Type B pancreatic cell (in vitro differentiated cells): ENCODE data around the gene CDK14. TPM values are rescaled to one million over a fixed set of nuclear protein-coding genes. Genes with fewer than 3 reads are reported as not detected.
"Not testable (repeated sequence)": the region's sequence is repeated elsewhere in the genome, so short reads cannot be mapped to it uniquely, and the experiment has no call there.

Experiments
- DNase-seq: peaks from one replicate; pipeline ENCODE4 v3.0.0; 2021; ENCODE audit warnings: mixed read lengths; ENCODE audit not compliant: unreplicated experiment; ENCODE audit errors: extremely low spot score
- H3K27ac Mint-ChIP-seq: 2 replicates; pipeline ENCODE4 v1.8.0; 2021; ENCODE audit warnings: mild to moderate bottlenecking, mixed read lengths
- H3K27me3 Mint-ChIP-seq: 2 replicates; pipeline ENCODE4 v1.8.0; 2021; ENCODE audit warnings: mixed read lengths
- H3K36me3 Mint-ChIP-seq: 2 replicates; pipeline ENCODE4 v1.8.0; 2021; ENCODE audit warnings: mixed read lengths
- H3K4me1 Mint-ChIP-seq: one replicate; pipeline ENCODE4 v1.8.0; 2021; ENCODE audit warnings: mixed read lengths; ENCODE audit not compliant: unreplicated experiment
- H3K4me3 Mint-ChIP-seq: 2 replicates; pipeline ENCODE4 v1.8.0; 2021; ENCODE audit warnings: mild to moderate bottlenecking, mixed read lengths
- H3K9me3 Mint-ChIP-seq: 2 replicates; pipeline ENCODE4 v1.8.0; 2021; ENCODE audit warnings: mixed read lengths
- total RNA-seq: library from RNA; stranded (reverse); gene quantifications from 2 replicates; pipeline ENCODE4 v1.2.1, GENCODE V29; 2021; ENCODE audit warnings: low replicate concordance
- TF ChIP-seq, protein P1 (sequence below): fragments of 200-600 bp; sonication (generic); conservative IDR thresholded peaks from 2 replicates; pipeline ENCODE4 v1.5.0; 2021; ENCODE audit warnings: antibody characterized with exemption, mild to moderate bottlenecking

CDK14 gene
- total RNA-seq, 1 donor from 2014 or later, result 43.5 TPM

DNA sequence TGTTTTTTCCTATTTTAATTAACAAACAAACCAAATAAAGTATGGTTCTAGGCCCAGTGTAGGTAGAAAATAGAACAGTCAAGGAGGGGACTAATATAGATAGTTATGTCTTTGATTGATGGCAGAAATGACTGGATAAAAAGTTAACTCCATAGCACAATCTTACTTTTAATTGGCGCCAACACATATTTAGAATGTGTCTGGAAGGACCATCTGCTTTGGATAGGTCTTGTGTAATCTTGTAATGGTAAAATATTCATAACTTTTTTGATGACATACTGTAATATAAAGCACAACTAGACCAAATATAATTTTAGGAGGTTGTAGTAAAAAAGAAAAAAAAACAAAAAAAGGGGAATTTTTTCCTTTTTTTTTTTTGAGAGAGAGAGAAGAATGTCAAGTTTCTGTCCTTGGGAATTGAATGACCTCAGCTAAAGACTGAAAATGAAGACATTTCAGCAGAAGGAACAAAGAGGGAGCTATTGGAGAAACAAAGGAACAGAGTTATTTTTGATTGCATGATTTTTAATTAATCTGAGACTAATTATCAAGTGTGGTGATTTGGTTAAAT, 193.7 kb downstream of the CDK14 start:
- H3K9me3 Mint-ChIP-seq, result peaks cover 12% of the 10 kb centered on the region
- H3K36me3 Mint-ChIP-seq, result peaks cover 19% of the 10 kb centered on the region
- TF ChIP-seq, protein P1, sequence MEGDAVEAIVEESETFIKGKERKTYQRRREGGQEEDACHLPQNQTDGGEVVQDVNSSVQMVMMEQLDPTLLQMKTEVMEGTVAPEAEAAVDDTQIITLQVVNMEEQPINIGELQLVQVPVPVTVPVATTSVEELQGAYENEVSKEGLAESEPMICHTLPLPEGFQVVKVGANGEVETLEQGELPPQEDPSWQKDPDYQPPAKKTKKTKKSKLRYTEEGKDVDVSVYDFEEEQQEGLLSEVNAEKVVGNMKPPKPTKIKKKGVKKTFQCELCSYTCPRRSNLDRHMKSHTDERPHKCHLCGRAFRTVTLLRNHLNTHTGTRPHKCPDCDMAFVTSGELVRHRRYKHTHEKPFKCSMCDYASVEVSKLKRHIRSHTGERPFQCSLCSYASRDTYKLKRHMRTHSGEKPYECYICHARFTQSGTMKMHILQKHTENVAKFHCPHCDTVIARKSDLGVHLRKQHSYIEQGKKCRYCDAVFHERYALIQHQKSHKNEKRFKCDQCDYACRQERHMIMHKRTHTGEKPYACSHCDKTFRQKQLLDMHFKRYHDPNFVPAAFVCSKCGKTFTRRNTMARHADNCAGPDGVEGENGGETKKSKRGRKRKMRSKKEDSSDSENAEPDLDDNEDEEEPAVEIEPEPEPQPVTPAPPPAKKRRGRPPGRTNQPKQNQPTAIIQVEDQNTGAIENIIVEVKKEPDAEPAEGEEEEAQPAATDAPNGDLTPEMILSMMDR, result no peak
- H3K27ac Mint-ChIP-seq, result no peak overlapping the region
- no peaks in the 10 kb centered on the region for H3K27me3 Mint-ChIP-seq
- peaks cover 7% of the 10 kb centered on the region for H3K4me1 Mint-ChIP-seq
- H3K4me3 Mint-ChIP-seq, result no peak overlapping the region
- no peak for DNase-seq

DNA sequence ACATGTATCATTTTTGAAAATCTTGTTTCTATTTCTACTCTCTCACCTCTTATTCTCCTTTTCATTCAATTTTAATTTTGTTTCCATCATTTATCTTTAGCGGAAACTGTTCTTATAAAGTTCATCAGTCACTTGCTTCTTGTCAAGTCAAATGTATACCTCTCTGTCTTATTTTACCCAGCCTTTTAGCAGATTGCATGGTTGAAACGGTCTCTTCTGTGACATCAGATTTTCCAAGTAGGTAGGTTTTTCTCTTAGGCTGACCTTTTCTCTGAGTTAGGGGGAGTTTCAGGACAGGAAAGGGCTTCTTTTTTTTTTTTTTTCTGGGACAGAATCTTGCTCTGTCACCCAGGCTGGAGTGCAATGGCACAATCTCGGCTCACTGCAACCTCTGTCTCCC, 195.5 kb downstream of the CDK14 start:
- TF ChIP-seq, protein P1, result no peak
- H3K36me3 Mint-ChIP-seq, result peaks cover 27% of the 10 kb centered on the region
- H3K27ac Mint-ChIP-seq, result no peak overlapping the region
- peaks cover 7% of the 10 kb centered on the region for H3K4me1 Mint-ChIP-seq
- H3K27me3 Mint-ChIP-seq, result no peaks in the 10 kb centered on the region
- no peak for DNase-seq
- H3K4me3 Mint-ChIP-seq, result no peak overlapping the region
- peaks cover 12% of the 10 kb centered on the region for H3K9me3 Mint-ChIP-seq

DNA sequence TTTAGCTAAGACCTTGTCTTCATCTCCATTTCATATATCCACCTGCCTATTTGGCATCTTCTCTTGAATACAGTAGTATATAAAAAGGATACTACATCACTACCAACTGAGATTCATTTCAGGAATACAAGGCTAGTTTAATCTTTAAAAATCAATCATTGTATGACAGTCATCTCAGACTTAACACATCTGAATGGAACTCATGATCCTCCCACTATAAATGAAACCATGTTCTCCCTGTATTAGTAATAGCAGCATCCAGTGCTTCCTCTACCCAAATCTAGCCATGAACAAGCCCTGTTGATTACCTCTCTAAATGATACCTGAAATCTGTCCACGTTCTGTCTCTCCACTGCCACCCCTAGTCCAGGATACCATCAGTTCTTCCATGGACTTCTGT, 196.2 kb downstream of the CDK14 start:
- Mint-ChIP-seq H3K36me3 (peaks cover 27% of the 10 kb centered on the region), H3K27me3 (no peaks in the 10 kb centered on the region), H3K27ac (no peak overlapping the region), H3K4me1 (peaks cover 7% of the 10 kb centered on the region), H3K4me3 (no peak overlapping the region), H3K9me3 (peaks cover 12% of the 10 kb centered on the region)
- TF ChIP-seq, protein P1, result no peak
- DNase-seq, result no peak

DNA sequence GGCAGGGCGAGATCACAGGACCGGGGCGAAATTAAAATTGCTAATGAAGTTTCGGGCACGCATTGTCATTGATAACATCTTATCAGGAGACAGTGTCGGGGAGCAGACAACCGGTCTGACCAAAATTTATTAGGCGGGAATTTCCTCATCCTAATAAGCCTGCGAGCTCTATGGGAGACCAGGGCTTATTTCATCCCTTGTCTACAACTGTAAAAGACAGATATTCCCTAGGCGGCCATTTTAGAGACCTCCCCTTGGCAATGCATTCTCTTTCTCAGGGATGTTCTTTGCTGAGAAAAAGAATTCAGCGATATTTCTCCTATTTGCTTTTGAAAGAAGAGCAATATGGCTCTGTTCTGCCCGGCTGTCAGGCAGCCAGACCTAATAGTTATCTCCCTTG, 198.1 kb downstream of the CDK14 start:
- H3K27me3 Mint-ChIP-seq, DNase-seq, H3K4me1 Mint-ChIP-seq, H3K4me3 Mint-ChIP-seq, H3K27ac Mint-ChIP-seq: not testable (repeated sequence)
- peaks cover 17% of the 10 kb centered on the region for H3K9me3 Mint-ChIP-seq
- H3K36me3 Mint-ChIP-seq, result peaks cover 27% of the 10 kb centered on the region

DNA sequence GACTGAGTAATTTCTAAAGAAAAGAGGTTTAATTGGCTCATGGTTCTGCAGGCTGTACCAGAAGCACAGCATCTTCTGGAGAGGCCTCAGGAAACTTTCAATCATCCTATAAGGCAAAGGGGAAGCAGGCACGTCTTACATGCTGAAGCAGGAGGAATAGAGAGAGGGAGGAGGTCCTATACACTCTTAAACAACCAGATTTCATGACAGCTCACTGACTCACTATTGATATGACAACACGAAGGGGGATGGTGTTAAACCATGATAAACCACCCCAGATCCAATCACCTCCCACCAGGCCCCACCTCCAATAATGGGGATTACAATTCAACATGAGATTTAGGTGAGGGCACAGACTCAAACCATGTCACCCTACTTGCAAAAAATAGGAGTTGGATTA, 201.5 kb downstream of the CDK14 start:
- Mint-ChIP-seq H3K27me3 (no peaks in the 10 kb centered on the region), H3K4me3 (no peak overlapping the region), H3K36me3 (peaks cover 22% of the 10 kb centered on the region), H3K27ac (no peak overlapping the region), H3K4me1 (no peaks in the 10 kb centered on the region), H3K9me3 (peaks cover 17% of the 10 kb centered on the region)
- TF ChIP-seq, protein P1, result no peak
- no peak for DNase-seq

DNA sequence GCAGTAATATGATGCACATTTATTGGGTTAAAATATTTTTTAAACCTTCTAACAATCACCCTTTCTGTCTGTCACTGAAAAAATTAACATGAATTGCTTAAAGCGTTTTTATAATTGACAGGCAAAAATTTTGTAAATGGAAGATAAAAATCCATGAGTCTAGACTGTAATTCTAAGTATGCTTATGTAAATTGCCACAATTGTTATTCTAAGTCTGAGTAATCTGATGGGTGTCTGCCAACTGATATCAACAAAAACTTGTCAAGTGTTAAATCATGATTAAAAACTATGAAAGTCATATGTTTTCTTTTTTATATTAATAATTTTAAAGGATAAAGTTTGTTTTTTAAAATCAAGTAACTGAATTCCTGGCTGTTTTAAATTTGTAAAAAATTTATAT, 208.2 kb downstream of the CDK14 start:
- no peak overlapping the region for H3K27ac Mint-ChIP-seq
- no peak for DNase-seq
- no peak overlapping the region for H3K4me3 Mint-ChIP-seq
- H3K4me1 Mint-ChIP-seq, result no peaks in the 10 kb centered on the region
- H3K27me3 Mint-ChIP-seq, result no peaks in the 10 kb centered on the region
- peaks cover 9% of the 10 kb centered on the region for H3K9me3 Mint-ChIP-seq
- peaks cover 10% of the 10 kb centered on the region for H3K36me3 Mint-ChIP-seq
- TF ChIP-seq, protein P1, result no peak

DNA sequence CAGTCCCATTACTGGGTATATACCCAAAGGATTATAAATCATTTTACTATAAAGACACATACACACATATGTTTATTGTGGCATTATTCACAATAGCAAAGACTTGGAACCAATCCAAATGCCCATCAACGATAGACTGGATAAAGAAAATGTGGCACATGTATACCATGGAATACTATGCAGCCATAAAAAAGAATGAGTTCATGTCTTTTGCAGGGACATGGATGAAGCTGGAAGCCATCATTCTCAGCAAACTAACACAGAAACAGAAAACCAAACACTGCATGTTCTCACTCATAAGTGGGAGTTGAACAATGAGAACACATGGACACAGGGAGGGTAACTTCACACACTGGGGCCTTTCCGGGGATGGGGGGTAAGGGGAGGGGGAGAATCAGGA, 219.4 kb downstream of the CDK14 start:
- H3K27ac Mint-ChIP-seq, H3K4me1 Mint-ChIP-seq, H3K36me3 Mint-ChIP-seq, H3K9me3 Mint-ChIP-seq, H3K27me3 Mint-ChIP-seq, H3K4me3 Mint-ChIP-seq, DNase-seq: not testable (repeated sequence)
